Activated T-cell treated with anti-CD3 and anti-CD28 coated beads, Interleukin-2, amount 50 U/mL, for 48 hours (primary cell): ENCODE measurements around the gene KRT7.
"Not testable (repeated sequence)": the region's sequence is repeated elsewhere in the genome, so short reads cannot be mapped to it uniquely, and the experiment has no call there.

Experiments used
- DNase-seq, 2 experiments: peaks; one replicate each; pipeline ENCODE4 v3.0.0-alpha.2; 2020

KRT7 gene

DNA sequence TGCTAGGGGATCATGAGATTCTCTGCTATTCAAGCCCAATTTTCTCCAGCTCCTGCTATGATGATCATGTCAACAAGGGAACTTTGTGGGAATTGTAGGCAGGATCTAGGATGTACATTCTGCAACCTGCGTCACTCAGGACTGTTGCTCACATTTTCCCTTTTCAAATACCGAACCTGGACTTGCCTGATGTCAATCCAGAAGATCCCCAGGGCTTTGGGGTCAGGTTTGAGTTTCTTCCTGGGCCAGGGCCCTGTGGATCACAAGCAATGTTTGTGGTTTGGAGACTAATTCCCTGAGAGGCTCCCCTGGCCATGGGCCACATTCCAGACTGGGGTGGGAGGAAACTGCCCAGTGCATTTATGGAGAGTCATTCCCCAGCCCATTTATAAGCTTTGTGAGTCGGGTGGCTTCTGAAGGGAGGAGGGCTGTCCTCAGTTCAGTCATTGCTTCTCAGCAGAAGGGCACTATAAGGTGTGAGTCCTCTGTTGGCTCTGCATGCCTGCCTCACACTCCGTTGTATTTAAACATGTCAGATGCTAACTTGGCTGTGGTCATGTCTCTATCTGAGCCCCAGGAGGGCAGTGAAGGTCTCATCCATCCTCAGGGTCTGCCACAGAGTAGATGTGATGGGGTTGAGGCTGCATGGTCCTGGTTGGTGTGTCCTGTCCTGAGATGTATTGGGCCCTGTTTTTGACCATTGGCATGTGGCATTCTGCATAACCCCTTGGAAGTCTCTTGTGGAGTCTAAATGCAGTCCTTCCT lies 47.9 kb downstream of the KRT7 start:
- DNase-seq: peak in 1 of 2 experiments; percentile 6

DNA sequence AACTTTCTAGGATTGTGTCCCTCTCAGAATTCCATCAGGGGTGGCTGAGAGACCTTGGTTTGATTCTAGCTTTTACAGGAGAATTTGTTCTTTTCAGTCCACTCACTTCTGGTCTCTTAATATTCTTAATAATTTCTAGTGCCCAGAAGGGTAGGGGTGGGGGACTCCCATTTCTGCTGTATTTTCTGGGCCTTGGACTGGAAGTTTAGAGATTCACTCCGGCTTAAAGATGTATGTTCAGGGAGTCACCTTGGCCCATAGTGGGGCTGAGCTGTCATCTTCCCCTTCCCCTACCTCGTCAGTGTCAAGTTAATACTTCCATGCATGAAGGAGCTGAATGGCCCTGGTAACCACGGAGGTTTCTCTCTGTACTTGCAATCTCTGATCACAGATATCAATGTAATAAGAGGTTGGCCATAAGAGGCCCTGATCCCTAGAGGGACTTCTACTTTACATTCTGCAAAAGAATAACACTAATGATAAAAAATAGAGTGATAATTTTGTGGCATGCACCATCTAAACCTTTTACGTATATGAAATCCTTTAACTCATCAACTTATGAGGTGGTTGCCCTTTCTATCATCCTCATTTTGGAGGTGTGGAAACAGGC lies 51.6 kb downstream of the KRT7 start:
- DNase-seq: no peak

DNA sequence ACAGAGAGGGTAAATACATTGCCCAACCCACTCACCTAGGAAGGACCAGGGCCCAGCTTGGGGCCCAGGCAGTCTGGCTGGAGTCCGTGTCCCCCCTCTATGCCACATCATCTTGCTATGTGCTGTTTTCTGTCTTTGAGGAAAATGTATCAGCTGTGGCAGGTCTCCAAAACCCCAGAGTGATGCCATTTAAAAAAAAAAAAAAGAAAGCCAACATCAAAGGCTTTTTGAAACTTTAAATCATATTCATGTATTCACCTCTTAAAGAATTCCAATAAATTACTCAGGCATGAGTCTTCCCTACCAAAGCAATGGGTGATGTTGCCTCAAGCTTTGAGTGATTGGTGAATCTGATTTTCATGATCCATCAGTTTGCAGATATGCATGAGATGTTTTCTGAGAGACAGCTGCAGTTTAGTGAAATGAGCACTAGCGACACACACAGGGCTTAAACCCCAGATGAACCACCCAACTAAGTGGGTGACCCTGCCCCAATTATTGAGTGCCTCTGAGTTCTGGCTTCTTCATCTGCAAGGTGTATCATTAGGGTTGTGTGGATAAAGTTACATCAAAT lies 52.2 kb downstream of the KRT7 start:
- DNase-seq: no peak

DNA sequence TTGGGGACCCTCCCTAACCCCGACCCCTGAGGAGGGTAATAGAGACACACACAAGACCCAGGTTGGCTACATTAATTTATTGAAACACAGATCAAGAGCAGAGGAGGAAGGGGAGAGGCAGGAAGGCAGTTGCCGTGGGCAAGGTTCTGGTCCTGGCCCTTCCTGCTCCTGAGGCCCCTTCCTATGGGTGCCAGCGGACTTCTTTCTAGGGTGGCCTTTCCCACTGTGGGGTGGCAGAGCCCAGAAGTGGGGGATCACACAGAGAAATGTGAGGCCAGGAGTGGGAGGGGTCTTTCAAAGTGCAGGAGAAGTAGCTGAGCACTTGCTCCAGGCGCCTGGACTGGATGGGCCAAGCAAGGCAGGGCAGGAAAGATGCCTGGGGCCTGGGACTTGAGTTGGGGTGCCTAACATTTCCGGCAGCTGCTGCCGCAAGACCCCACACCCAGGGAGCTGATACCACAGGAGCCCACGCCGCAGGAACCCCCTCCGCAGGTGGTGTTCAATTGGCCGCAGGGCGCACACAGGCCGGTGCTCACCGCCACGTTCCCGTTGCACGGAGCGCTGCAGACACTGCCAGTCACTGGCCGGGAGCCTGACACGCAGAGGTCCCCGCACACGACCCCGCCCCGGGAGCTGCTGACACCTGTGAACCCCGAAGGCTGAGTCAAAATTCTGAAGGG lies 52.9 kb downstream of the KRT7 start:
- peak in 1 of 2 experiments; percentile 5 for DNase-seq

DNA sequence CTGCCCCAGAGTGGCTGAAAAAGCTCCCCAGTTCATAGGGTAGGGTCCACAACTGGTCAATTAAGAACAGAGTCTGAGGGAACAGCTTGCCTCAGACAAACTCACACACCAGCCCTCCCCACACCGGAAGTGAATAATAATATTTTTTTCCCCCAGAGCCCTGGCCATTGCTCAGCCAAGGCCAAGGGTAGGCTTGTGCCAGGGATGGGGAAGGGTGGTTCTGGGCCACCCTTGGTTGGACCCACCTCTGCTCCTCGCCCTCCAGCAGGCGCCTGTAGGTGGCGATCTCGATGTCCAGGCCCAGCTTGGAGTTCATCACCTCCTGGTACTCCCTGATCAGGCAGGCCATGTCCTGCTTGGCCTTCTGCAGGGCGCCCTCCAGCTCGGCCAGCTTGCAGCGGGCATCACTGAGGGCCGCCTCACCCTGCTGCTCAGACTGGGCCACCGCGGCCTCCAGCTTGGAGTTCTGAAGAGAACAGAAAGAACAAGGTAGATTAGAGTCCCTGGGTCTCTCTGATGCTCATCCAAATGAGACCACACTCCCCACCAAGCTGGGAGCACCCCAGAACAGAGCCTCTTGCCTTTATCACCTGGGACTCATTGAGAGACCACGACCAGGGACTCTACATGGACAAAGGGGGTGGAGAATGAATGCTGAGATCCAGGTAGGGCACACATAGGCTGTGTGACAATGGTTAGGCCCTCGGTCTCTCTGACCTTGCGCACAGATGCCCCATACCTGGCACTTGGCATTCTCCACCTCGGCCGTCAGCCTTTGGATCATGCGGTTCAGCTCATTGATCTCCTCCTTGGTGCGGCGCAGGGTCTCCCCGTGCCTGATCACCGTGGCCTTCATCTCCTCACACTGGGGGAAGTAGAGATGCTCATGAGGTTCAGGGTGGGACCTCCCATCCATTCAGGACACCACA lies 54.1 kb downstream of the KRT7 start:
- DNase-seq: peak in 1 of 2 experiments; percentile 15

DNA sequence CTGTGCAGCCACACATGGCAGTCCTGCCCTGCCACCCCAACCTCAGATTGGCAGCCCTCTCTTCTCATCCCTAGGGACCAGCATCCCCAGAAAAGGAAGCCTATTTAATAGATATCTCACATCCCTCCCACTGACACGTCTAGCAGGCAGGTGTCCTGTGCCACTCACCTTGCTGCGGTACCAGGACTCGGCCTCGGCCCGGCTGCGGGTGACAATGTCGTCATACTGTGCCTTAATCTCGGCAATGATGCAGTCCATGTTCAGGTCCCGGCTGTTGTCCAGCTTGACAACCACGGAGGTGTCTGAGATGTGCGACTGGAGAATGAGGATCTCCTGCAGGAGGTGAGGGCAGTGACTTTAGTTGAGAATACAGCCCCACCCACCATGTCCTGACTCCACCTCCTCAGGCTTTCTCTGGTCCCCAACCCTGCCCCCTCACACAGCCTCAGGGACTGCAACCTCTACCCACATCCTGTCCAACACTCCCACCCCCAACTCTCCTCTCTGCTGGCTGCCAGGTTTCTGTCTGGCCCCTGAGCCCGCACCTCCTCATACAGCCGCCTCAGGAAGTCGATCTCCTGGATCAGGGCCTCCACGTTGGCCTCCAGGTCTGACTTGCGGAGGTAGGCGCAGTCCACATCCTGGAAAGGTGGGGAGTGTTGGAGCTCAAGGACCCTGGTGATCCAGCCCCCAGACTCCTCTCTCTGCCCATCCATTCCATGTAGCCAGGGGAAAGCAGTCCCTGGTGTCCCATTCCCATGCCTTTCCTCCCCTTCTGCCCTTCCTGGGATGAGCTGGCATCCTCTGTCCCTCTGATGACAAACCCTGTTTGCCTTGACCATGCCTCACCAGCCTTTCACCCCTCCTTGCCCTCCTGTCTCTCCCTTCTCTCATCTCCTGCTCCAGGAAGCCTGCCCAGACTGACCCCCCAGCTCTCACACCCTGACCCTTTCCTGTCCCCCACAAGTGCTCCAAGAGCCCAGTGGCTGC lies 55.1 kb downstream of the KRT7 start:
- peak in 1 of 2 experiments; percentile 14 for DNase-seq

DNA sequence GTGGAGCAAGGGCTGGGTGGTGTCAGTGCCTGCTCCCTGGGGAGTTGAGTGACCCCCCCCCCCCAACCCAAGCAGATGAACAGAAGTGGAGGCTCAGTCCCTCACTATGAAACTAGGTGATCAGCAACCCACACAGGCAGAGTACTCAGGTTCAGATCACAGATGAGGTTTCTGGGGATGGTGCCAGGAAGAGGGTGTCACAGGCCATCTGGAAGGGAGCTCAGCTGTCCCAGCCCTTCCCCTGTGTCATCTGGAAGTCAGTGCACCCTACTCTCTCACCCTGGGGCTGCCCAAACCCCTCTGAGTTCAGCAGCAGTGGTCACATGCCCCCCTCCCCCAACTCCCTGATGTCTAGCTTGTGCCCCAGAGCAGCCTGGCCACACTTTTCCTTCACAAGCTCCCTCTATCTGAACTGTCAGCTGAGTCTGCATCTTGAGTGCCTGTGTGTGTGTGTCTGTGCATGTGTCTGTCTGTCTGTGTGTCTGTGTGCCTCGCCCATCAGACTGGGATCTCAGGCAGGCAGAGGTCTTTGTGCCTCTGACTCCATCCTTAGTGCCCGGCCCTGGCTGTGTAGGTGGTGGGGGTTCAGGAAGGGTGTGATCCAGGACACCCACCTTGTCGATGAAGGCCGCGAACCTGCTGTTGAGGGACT lies 57.6 kb downstream of the KRT7 start:
- DNase-seq: not testable (repeated sequence)

DNA sequence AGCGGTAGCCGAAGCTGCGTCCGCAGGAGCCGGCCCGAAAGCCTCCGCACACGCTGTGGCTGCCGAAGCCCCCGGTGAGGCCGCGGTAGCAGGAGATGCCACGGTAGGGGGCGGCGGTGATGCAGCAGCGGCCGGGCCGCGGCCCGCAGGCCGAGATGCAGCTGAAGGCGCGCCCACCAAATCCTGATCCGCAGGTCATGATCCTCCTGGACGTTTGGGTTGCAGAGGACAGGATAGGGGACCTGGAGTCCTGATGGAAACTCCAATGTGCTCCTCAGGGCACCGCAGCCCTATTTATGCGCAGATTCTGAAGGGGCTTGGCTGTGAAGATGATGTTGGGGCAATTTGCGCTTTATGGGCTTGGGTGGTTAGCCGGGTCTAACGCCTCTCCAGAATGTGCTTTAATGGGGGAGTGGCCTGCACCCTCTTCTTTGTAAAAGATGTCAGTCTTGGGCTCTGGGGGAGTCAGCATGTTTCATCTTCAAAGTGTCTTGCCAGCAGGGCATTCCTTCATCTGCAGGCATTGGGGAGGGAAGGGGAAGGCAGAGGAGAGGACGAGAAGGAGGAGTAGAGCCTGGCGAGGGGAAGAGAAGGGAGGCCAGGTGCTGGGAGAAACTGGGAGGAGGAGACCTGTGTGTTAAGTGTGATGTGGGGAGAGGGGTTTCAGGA lies 58.4 kb downstream of the KRT7 start, which contains the start of gene KRT81:
KRT81 (minus strand) TSS at position 268 of the 669 bp plus-strand sequence; CDS start at position 199, 69 bp downstream.
- DNase-seq: peak in 1 of 2 experiments; percentile 10

DNA sequence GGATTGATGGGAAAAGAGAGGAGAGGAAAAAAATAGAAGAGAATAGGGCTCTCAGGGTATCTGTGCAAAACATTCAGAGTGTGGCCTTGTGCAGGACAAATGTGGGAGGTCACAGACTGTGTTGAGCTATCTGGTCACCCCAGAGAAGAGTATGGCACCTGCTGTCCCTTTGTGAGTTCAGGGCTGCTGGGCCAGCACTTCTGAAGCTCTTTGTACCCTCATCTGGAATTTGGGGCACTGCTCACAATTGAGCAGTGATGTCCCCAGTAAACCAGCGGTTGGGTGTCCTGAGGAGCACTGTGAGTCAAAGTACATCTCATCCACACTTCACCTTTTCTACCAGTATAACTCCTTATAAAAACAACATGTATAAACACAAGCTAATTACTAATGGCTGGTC lies 60.9 kb downstream of the KRT7 start:
- DNase-seq: peak in 1 of 2 experiments; percentile 2

DNA sequence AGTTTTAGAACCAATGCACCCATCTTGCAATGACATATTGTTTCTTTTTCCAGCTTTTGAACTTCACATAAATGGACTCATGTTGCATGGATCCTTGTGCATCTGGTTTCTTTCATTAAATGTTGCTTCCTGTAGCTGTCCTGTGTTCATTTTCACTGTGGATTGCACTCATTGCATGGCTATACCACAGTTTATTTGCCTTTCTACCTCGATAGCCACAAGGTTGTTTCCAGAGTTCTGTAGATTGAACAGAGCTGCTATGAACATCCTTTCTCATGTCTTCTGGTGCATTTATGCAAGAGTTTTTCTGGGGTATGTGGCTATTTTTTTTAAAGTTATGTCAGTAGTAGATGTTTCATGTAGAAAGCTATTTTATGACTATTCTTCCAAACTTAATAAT lies 61.8 kb downstream of the KRT7 start:
- no peak for DNase-seq

DNA sequence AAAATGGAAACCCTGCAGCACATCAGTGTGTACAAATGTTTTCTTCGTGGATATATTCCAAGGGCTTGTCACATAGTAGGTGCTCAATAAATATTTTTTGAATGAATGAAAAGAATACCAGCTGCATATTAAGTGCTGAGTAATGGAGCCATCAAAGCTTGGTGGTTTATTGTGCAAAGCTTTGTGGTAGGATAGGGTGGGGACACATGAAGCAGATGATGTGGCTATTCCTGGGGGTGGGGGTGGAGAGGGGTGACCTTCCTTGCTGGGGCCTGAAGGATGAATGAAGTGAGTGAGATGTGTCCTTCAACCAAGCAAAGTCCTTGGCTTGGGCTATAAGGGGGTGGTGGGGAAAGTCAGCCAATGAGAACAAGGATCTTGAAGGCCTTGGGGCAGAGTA lies 62.6 kb downstream of the KRT7 start:
- peak in 1 of 2 experiments; percentile 4 for DNase-seq

DNA sequence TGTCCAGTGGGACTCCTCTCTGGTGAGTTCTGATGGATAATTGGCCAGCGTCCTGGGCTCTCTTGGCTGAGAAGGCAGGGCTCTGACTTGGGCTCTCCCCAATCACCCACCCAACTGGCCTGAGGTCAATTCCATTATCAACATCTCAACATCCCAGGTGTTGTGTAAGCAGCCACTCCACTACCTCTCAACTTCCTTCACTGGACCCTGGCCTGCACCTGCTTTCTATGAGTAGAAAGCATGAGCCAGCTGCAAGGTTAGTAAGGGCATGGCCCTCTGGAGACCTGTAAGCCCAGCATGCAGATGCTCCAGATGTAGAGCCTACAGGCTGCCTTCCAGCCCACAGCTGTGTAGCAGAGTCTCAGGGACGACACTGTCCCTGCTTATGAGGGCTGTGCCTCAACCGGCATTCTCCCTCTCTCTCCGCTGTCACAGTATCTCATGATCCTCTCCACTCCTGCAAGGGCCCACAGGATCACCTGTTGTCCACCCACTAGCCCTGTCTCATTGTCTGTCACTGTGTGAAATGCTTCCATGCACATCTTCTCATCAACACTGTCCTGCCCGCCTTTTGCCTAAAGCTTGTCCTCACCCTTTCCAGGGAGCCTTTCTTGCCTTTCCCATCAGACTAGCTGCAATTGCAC lies 63.7 kb downstream of the KRT7 start:
- no peak for DNase-seq
